Lower lobe of right lung (tissue), 2 donors: ENCODE data around the gene ITFG2. TPM values are rescaled to one million over a fixed set of nuclear protein-coding genes. Genes with fewer than 3 reads are reported as not detected.
A peak's percentile ranks its signal among the peaks of the same experiment; 100 is the strongest.

ENCODE experiments used
- ATAC-seq, 2 donors: fragments of 200-7000 bp; cut with Tn5 transposase; one replicate each; pipeline ENCODE4 v1.9.1; 2020 to 2022; ENCODE audit warnings: mild to moderate bottlenecking in 2 of 2, moderate library complexity in 2 of 2
- DNase-seq: peaks from one replicate; pipeline ENCODE4 v3.0.0-alpha.2; 2020
- H3K27ac ChIP-seq: fragments of 200-600 bp; one replicate; pipeline ENCODE4 v1.8.0; 2022
- H3K27me3 ChIP-seq: fragments of 200-600 bp; one replicate; pipeline ENCODE4 v1.8.0; 2022; ENCODE audit warnings: low read depth
- H3K36me3 ChIP-seq: fragments of 200-600 bp; one replicate; pipeline ENCODE4 v1.8.0; 2022; ENCODE audit warnings: mild to moderate bottlenecking
- H3K4me1 ChIP-seq: fragments of 200-600 bp; one replicate; pipeline ENCODE4 v1.8.0; 2022
- H3K4me3 ChIP-seq: fragments of 200-600 bp; one replicate; pipeline ENCODE4 v1.8.0; 2022; ENCODE audit warnings: mild to moderate bottlenecking
- H3K9me3 ChIP-seq: fragments of 200-600 bp; one replicate; pipeline ENCODE4 v1.8.0; 2022
- CTCF ChIP-seq: fragments of 200-600 bp; IDR thresholded peaks from one replicate; pipeline ENCODE4 v1.8.0; 2022; ENCODE audit warnings: antibody characterized with exemption, mild to moderate bottlenecking
- intact Hi-C: fragments of 100-400 bp; cut with DNase I; formaldehyde crosslinking; loops from one replicate; pipeline ENCODE4 v1.11.0; 2022
- total RNA-seq: library from RNA; stranded (reverse); fragmentation: NEBNext Ultra II Directional; extraction: Animal tissue kit (Norgen Biotek cat#: 25700); gene quantifications from one replicate; pipeline ENCODE4 v1.2.1, GENCODE V29; 2021
- donor health status: DM: no; HTN: yes; CAD: no; lungs with severe emphysema.

Gene ITFG2
- total RNA-seq, 1 donor from 2014 or later = 43.8 TPM

- Histone ChIP-seq H3K4me3 (no peak overlapping the region), H3K4me1 (peaks cover 9% of the 10 kb centered on the region), H3K27me3 (no peaks in the 10 kb centered on the region), H3K27ac (no peak overlapping the region), H3K9me3 (no peaks in the 10 kb centered on the region), H3K36me3 (no peaks in the 10 kb centered on the region)
- DNase-seq (no peak), ATAC-seq (no peak)
- intact Hi-C loops = no loop called here
- TF ChIP-seq CTCF = no peak
Observed at GRCh38 chr12:2779281-2779680, 33.2 kb upstream of the ITFG2 start.

GRCh38 chr12:2783936-2784600 lies 28.4 kb upstream of the ITFG2 start:
- no peak overlapping the region for H3K27ac ChIP-seq
- no peaks in the 10 kb centered on the region for H3K27me3 ChIP-seq
- peaks cover 11% of the 10 kb centered on the region for H3K4me1 ChIP-seq
- H3K9me3 ChIP-seq = no peaks in the 10 kb centered on the region
- H3K36me3 ChIP-seq = no peaks in the 10 kb centered on the region
- DNase-seq = peak; percentile 81
- peak; percentile 96 to 97 for ATAC-seq
- peak overlapping the region; percentile 27 for H3K4me3 ChIP-seq
- peak; percentile 94 for TF ChIP-seq CTCF
- intact Hi-C loops = no loop called here

- ATAC-seq (peak; percentile 23 to 82), DNase-seq (no peak)
- H3K36me3 ChIP-seq = no peaks in the 10 kb centered on the region
- intact Hi-C loops = no loop called here
- H3K4me3 ChIP-seq = no peak overlapping the region
- H3K4me1 ChIP-seq = peaks cover 11% of the 10 kb centered on the region
- H3K27ac ChIP-seq = no peak overlapping the region
- H3K27me3 ChIP-seq = no peaks in the 10 kb centered on the region
- no peak for TF ChIP-seq CTCF
- no peaks in the 10 kb centered on the region for H3K9me3 ChIP-seq
Observed at GRCh38 chr12:2785017-2785416, 27.5 kb upstream of the ITFG2 start.

GRCh38 chr12:2791089-2791488 lies 21.4 kb upstream of the ITFG2 start:
- Histone ChIP-seq H3K4me3 (no peak overlapping the region), H3K36me3 (no peaks in the 10 kb centered on the region), H3K27ac (no peak overlapping the region), H3K9me3 (no peaks in the 10 kb centered on the region), H3K4me1 (peaks cover 9% of the 10 kb centered on the region), H3K27me3 (no peaks in the 10 kb centered on the region)
- no peak for DNase-seq
- no peak for ATAC-seq
- no peak for TF ChIP-seq CTCF
- intact Hi-C loops = no loop called here

GRCh38 chr12:2792671-2793500 lies 19.6 kb upstream of the ITFG2 start:
- H3K36me3 ChIP-seq = peaks cover 8% of the 10 kb centered on the region
- intact Hi-C loops = no loop called here
- no peak for DNase-seq

More at GRCh38 chr12:2792671-2793500, 19.6 kb upstream of the ITFG2 start:
- H3K27me3 ChIP-seq = no peaks in the 10 kb centered on the region
- TF ChIP-seq CTCF = no peak
- no peaks in the 10 kb centered on the region for H3K9me3 ChIP-seq
- no peak for ATAC-seq
- H3K4me3 ChIP-seq = no peak overlapping the region
- H3K27ac ChIP-seq = no peak overlapping the region
- H3K4me1 ChIP-seq = peaks cover 27% of the 10 kb centered on the region
